GM12878 (cell line): ENCODE results near the gene PTBP1. TPM values are rescaled to one million over a fixed set of nuclear protein-coding genes. Genes with fewer than 3 reads are reported as not detected.
A peak's percentile ranks its signal among the peaks of the same experiment; 100 is the strongest.

Experiments
- ASH2L ChIP-seq: fragments of 300-600, 200-600 bp; sonication (generic); IDR thresholded peaks from 2 replicates; pipeline ENCODE4 v1.6.1; 2017; ENCODE audit warnings: low read depth, mild to moderate bottlenecking, borderline replicate concordance
- KLF5 ChIP-seq: fragments of 450-650 bp; IDR thresholded peaks from 2 replicates; pipeline ENCODE4 v1.6.1; 2014; ENCODE audit warnings: mild to moderate bottlenecking; ENCODE audit not compliant: partially characterized antibody
- MXI1 ChIP-seq: fragments of 150-350 bp; IDR thresholded peaks from 2 replicates; pipeline ENCODE4 v1.6.1; 2011; ENCODE audit warnings: low read depth, mild to moderate bottlenecking, inconsistent platforms, low read length, improper control_type of control experiment
- NFYB ChIP-seq: IDR thresholded peaks from 2 replicates; pipeline ENCODE4 v1.6.1; 2011; ENCODE audit warnings: low read depth, mild to moderate bottlenecking, low read length, improper control_type of control experiment, moderate library complexity; ENCODE audit not compliant: insufficient read depth
- PAX8 ChIP-seq: fragments of 450-650 bp; IDR thresholded peaks from 2 replicates; pipeline ENCODE4 v1.6.1; 2017; ENCODE audit warnings: mild to moderate bottlenecking, moderate library complexity
- PML ChIP-seq: IDR thresholded peaks from 2 replicates; pipeline ENCODE4 v1.6.1; 2012; ENCODE audit warnings: low read length, inconsistent platforms
- SMC3 ChIP-seq: IDR thresholded peaks from 2 replicates; pipeline ENCODE4 v1.6.1; 2011; ENCODE audit warnings: low read length, improper control_type of control experiment, borderline replicate concordance
- SREBF2 ChIP-seq: IDR thresholded peaks from 2 replicates; pipeline ENCODE4 v1.6.1; 2012; ENCODE audit warnings: mild to moderate bottlenecking, low read length
- ZNF217 ChIP-seq: fragments of 450-650 bp; IDR thresholded peaks from 2 replicates; pipeline ENCODE4 v1.6.1; 2017; ENCODE audit warnings: antibody characterized with exemption, mild to moderate bottlenecking
- polyA plus RNA-seq, 11 experiments: library from polyadenylated mRNA; depleted of rRNA in 4 of 11; unstranded in 6 of 11; stranded (reverse) in 5 of 11; fragments of >200 nt; fragmentation: Nextera tagmentation in 4 of 11; fragmentation: Illumina TruSeq in 1 of 11; extraction: Ambion mirVana in 4 of 11; extraction: Trizol in 1 of 11; gene quantifications; 1 replicate in 1 of 11; 2 replicates in 10 of 11; pipeline versions ENCODE4 v1.2.1 to v1.2.3, GENCODE V29; 2011 to 2016; ENCODE audit warnings: inconsistent platforms in 2 of 11, missing spikeins in 2 of 11, low read depth in 1 of 11
- total RNA-seq, 4 experiments: library from RNA; depleted of rRNA in 3 of 4; stranded (reverse); fragments of >200 nt in 3 of 4; fragmentation: Illumina TruSeq in 1 of 4; extraction: Trizol in 1 of 4; gene quantifications; 2 replicates each; pipeline versions ENCODE4 v1.2.1 to v1.2.3, GENCODE V29; 2013 to 2021
- TF ChIP-seq, protein P1 (sequence below), 3 experiments: IDR thresholded peaks in 2 of 3; conservative IDR thresholded peaks in 1 of 3; 2 replicates each; pipeline ENCODE4 v1.5.1; 2011; ENCODE audit warnings: low read depth in 3 of 3, low read length in 3 of 3, mild to moderate bottlenecking in 3 of 3, control low read depth in 2 of 3, moderate library complexity in 2 of 3, inconsistent platforms in 1 of 3, mixed read lengths in 1 of 3; ENCODE audit not compliant: control insufficient read depth in 2 of 3, insufficient read depth in 1 of 3; ENCODE audit errors: extremely low read depth in 1 of 3
- TF ChIP-seq, protein P2 (sequence below): fragments of 150-350 bp; IDR thresholded peaks from 2 replicates; pipeline ENCODE4 v1.6.1; 2014; ENCODE audit warnings: mild to moderate bottlenecking, low read depth, low read length

PTBP1 gene
- total and polyA plus RNA-seq, 10 of the 15 experiments (the other 5 are each of a cell fraction or from before 2014, with no cell fraction given): 13.1 to 532 (median 217) TPM

DNA sequence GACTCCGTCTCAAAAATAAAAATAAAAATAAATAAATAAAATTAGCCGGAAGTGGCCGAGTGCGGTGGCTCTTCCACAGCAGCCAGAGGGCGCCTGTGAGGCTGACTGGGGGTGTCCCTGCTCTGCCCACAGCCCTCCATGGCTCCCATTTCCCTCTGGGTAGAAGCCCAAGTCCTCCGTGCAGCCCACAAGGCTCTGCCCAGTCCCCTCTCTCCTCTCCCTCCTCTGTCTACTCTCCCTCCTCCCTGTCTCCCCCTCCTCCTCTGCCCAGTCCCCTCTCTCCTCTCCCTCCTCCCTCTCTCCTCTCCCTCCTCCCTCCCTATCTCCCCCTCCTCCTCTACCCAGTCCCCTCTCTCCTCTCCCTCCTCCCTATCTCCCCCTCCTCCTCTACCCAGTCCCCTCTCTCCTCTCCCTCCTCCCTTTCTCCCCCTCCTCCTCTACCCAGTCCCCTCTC lies 25.9 kb upstream of the PTBP1 start (continued):
- TF ChIP-seq, protein P1, sequence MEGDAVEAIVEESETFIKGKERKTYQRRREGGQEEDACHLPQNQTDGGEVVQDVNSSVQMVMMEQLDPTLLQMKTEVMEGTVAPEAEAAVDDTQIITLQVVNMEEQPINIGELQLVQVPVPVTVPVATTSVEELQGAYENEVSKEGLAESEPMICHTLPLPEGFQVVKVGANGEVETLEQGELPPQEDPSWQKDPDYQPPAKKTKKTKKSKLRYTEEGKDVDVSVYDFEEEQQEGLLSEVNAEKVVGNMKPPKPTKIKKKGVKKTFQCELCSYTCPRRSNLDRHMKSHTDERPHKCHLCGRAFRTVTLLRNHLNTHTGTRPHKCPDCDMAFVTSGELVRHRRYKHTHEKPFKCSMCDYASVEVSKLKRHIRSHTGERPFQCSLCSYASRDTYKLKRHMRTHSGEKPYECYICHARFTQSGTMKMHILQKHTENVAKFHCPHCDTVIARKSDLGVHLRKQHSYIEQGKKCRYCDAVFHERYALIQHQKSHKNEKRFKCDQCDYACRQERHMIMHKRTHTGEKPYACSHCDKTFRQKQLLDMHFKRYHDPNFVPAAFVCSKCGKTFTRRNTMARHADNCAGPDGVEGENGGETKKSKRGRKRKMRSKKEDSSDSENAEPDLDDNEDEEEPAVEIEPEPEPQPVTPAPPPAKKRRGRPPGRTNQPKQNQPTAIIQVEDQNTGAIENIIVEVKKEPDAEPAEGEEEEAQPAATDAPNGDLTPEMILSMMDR (IDR thresholded peaks at IDR 0.05 in 2 of 3, conservative IDR thresholded peaks at IDR 0.05 in 1 of 3; ENCODE audit: control insufficient read depth in 2 of 3, extremely low read depth in 1 of 3, insufficient read depth in 1 of 3, low read depth in 3 of 3, low read length in 3 of 3): peak; percentile 39 to 57 (median 40); a peak in 5 of 6 replicates
- TF ChIP-seq MXI1 (no peak), SMC3 (0 out of 2 replicates have a peak, but pooled peaks have one; percentile 11), ZNF217 (no peak), PML (no peak), NFYB (no peak), ASH2L (no peak), KLF5 (no peak), SREBF2 (no peak), PAX8 (no peak)
- TF ChIP-seq, protein P2, sequence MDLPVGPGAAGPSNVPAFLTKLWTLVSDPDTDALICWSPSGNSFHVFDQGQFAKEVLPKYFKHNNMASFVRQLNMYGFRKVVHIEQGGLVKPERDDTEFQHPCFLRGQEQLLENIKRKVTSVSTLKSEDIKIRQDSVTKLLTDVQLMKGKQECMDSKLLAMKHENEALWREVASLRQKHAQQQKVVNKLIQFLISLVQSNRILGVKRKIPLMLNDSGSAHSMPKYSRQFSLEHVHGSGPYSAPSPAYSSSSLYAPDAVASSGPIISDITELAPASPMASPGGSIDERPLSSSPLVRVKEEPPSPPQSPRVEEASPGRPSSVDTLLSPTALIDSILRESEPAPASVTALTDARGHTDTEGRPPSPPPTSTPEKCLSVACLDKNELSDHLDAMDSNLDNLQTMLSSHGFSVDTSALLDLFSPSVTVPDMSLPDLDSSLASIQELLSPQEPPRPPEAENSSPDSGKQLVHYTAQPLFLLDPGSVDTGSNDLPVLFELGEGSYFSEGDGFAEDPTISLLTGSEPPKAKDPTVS: no peak
